Keratinocyte (primary cell): ENCODE data around the gene ADRB2.

Experiments
- EZH2 ChIP-seq: IDR thresholded peaks from one replicate; pipeline ENCODE4 v1.6.1; 2012; ENCODE audit warnings: inconsistent platforms, mild to moderate bottlenecking, low read length, moderate library complexity
- TF ChIP-seq, protein P1 (sequence below), 3 experiments: IDR thresholded peaks in 1 of 3; conservative IDR thresholded peaks in 1 of 3; optimal IDR thresholded peaks in 1 of 3; 2 replicates in 2 of 3; 3 replicates in 1 of 3; pipeline versions ENCODE3 to v1.5.1; 2011; ENCODE audit warnings: low read length in 3 of 3, mild to moderate bottlenecking in 3 of 3, moderate library complexity in 2 of 3, control low read depth in 1 of 3, inconsistent platforms in 1 of 3; ENCODE audit not compliant: insufficient read depth in 2 of 3; ENCODE audit errors: extremely low read depth in 1 of 3

DNA sequence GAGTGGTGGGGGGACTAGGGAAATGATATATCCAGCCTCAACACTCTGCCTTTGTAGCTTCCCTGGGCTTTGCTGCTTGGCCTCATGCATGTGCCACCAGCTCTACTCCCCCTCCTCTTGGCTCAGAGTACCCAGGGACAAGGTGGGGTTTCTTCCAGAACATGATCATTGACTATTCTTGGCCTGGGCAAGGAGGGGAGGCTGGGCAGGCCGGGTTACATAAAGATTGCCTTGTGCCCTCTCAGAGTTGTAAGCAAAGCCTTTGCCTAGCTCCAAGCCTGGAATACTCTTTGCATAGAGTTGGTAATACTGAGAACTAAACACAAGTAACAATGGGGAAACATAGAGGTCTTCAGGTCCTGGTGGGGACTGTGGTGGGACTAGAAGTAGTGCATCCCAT, 11.9 kb downstream of the ADRB2 start:
- TF ChIP-seq, protein P1, sequence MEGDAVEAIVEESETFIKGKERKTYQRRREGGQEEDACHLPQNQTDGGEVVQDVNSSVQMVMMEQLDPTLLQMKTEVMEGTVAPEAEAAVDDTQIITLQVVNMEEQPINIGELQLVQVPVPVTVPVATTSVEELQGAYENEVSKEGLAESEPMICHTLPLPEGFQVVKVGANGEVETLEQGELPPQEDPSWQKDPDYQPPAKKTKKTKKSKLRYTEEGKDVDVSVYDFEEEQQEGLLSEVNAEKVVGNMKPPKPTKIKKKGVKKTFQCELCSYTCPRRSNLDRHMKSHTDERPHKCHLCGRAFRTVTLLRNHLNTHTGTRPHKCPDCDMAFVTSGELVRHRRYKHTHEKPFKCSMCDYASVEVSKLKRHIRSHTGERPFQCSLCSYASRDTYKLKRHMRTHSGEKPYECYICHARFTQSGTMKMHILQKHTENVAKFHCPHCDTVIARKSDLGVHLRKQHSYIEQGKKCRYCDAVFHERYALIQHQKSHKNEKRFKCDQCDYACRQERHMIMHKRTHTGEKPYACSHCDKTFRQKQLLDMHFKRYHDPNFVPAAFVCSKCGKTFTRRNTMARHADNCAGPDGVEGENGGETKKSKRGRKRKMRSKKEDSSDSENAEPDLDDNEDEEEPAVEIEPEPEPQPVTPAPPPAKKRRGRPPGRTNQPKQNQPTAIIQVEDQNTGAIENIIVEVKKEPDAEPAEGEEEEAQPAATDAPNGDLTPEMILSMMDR (optimal IDR thresholded peaks at IDR 0.05 in 1 of 3, IDR thresholded peaks at IDR 0.05 in 1 of 3, conservative IDR thresholded peaks at IDR 0.05 in 1 of 3; ENCODE audit: extremely low read depth in 1 of 3, insufficient read depth in 2 of 3, low read length in 3 of 3): no peak
- TF ChIP-seq EZH2: no peak
